COLO668 (cell line): ENCODE data around the gene HELZ.
"Not testable (repeated sequence)": the region's sequence is repeated elsewhere in the genome, so short reads cannot be mapped to it uniquely, and the experiment has no call there.

Source experiments
- DNase-seq: peaks from one replicate; lab custom pipeline; 2025; ENCODE audit not compliant: unreplicated experiment; lab: John Stamatoyannopoulos, UW

HELZ gene

DNA sequence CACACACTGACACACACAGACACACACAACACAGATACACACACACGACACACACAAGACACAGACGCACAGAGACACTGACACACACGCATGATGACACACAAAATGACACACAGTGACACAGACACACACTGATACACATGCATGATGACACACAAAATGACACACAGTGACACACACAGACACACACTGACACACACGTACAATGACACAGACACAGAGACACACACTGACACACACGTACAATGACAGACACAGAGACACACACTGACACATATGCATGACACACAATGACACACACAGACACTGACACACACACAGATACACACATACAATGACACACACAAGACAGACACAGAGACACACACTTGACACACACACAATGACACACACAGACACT, 190.4 kb downstream of the HELZ start:
- no peak for DNase-seq

- no peak for DNase-seq
These were observed 190.9 kb downstream of the HELZ start for GRCh38 chr17:67054011-67054591.

GRCh38 chr17:67053438-67054000, 191.5 kb downstream of the HELZ start:
- no peak for DNase-seq

- no peak for DNase-seq
These were observed 192.1 kb downstream of the HELZ start for GRCh38 chr17:67052720-67053437.

GRCh38 chr17:67051837-67052236, 193.2 kb downstream of the HELZ start:
- no peak for DNase-seq

GRCh38 chr17:67051155-67051538, 193.8 kb downstream of the HELZ start:
- DNase-seq = no peak

DNA sequence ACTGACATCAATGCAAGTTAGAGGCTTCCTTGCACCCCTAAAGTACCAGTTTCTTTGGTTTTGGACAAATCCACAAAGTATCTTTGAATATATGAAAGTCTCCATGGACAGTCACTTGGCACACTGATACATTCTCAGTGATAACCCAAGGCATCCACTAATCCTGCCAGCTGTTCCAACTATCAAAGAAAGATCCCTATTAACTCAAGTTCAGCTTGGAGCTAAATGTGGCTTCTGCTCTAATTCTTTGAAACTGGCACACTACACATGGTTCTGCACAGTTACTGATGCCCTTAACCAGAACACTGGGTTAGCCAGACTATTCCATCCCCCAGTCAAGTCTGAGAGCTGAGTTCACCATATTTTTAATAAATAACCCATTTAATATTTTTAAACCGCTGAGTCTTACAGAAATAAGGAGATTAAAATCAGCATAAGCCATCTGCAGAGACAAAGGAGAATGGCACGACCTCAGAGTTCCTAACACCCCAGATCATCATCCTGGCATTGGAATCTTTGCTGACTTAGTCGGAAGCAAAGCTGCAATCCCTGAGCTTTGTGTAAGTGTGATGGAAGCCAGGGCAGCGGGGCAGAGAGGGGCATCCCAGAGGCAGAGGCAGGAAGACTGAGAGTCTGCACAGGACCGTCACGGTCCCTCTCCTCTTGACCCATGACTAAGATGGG, 194.4 kb downstream of the HELZ start:
- DNase-seq = no peak

DNA sequence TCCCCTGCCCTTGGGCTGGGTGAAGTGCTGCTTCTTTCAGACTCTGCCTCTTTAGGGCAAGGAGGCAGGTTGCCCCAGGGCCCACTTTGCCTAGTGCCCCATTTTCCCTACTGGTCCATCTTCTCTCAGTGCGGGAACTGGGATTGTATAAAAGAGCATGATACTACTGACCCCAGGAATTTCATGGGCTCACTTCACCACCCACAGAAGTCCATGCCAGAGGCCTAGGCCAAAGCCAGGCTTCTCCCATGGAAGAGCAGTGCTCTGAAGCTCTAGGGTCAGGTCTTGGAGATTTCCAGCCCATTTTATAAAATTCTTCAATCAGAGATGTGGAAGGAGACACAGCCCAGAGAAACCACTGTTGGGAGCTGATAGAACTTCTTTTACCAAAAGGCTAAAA, 194.9 kb downstream of the HELZ start:
- no peak for DNase-seq

GRCh38 chr17:67049025-67049739, 195.8 kb downstream of the HELZ start:
- no peak for DNase-seq

- DNase-seq = no peak
These were observed 197.6 kb downstream of the HELZ start for GRCh38 chr17:67047382-67047781.

GRCh38 chr17:67046398-67046797, 198.6 kb downstream of the HELZ start:
- DNase-seq = no peak

- no peak for DNase-seq
These were observed 200.1 kb downstream of the HELZ start for GRCh38 chr17:67044940-67045339.

- DNase-seq = no peak
These were observed 200.8 kb downstream of the HELZ start, which contains the start of gene CACNG1 for GRCh38 chr17:67044016-67044772. Gene CACNG1, plus strand, starts transcription at chr17:67044554. Its CDS starts 107 bp downstream, at chr17:67044661.

GRCh38 chr17:67043283-67043682, 201.7 kb downstream of the HELZ start:
- DNase-seq = no peak

- DNase-seq = no peak
These were observed 202.8 kb downstream of the HELZ start for GRCh38 chr17:67041941-67042899.

DNA sequence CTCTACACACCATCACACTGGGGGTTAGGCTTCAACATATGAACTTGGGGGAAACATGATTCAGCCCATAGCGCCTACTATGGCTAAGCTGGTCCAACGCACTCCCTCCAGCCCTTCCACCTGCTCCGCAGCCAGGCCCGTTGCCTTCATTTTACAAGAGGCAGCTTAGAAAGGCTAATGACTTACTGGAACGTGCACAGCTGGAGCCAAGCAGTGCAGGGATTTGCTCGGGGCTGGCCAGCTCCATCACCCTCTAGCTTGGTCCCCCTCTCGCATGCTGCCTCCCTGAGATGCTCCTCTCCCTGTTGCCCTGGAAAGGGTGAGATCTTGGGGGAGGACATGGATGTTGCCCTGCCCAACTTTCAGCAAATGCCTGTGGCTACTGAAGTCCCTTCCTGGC, 203.5 kb downstream of the HELZ start:
- no peak for DNase-seq

DNA sequence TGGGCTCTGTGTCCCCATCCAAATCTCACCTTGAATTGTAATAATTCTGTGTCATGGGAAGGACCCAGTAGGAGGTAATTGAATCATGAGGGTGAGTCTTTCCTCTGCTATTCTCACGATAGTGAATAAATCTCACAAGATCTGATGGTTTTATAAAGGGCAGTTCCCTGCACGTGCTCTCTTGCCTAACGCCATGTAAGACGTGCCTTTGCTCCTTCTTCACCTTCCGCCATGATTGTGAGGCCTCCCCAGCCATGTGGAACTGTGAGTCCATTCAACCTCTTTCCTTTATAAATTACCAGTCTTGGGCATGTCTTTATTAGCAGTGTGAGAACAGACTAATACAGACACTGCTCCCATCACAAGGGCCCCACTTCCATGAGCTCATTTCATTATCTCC, 203.9 kb downstream of the HELZ start:
- not testable (repeated sequence) for DNase-seq

DNA sequence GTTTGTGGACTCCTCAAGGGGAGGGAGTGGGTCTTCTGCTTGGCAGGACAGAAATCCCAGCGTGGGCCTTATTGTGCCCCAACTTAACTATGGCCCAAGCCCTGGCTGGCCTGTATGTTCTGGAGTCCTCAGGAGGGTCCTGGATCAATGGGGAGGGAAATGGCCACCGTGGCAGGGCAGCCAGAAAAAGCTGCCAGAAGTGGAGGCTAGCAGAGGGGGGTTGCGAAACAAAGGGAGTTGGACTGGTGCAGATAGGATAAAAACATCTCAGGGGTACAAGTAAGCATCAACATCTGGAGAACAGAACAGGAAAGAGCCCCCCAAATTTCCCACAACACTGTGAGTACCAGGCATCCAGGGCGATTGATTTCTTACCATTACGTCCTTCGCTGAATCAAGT, 204.3 kb downstream of the HELZ start:
- DNase-seq = no peak

DNA sequence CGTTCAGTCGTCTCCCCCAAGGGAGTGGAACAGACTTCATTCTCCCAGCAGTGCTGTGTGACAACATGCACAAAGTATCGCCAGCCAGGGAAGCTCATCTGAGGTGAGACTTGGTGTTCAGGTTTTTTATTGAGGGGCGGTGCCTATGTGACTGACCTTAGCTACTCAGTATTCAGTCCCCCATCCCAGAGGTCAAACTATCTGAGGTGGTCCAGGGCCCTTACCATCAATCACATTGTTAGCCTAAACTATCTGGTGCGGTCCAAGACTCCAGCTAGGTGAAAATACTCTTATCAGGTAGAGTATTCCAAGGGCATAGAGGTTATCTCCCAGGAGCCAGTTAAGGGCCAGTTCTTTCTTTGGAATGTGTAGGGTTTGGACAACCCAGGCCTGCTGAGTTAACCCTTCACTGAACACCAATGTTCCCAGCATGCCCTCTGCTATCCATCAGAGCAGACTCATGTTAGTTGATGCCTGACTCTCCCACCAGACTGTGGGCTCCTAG, 206.1 kb downstream of the HELZ start:
- no peak for DNase-seq
